ENCODE results near the gene CTNNA3. TPM values are rescaled to one million over a fixed set of nuclear protein-coding genes. Genes with fewer than 3 reads are reported as not detected.

The CTNNA3 gene
- total RNA-seq, 2 donors from 2014 or later, result 3.2 to 7.2 TPM

- no peaks in the 10 kb centered on the region for H3K9me3 Mint-ChIP-seq
- DNase-seq, result no peak
- no peaks in the 10 kb centered on the region for H3K27me3 Mint-ChIP-seq (ENCODE audit: insufficient read depth)
- peaks cover 27% of the 10 kb centered on the region for H3K4me1 Mint-ChIP-seq
- Histone ChIP-seq H3K27me3 (ENCODE audit: control insufficient read depth, insufficient read depth, low read length, poor library complexity, severe bottlenecking) (no peaks in the 10 kb centered on the region), H3K9me3 (ENCODE audit: control insufficient read depth, low read length) (peaks cover 14% of the 10 kb centered on the region), H3K36me3 (ENCODE audit: control insufficient read depth, insufficient read depth, low read length) (no peaks in the 10 kb centered on the region), H3K4me1 (ENCODE audit: control insufficient read depth, insufficient read depth, low read length) (peaks cover 8% of the 10 kb centered on the region), H3K9ac (ENCODE audit: extremely low read depth, low read length, poor library complexity, severe bottlenecking) (no peak overlapping the region), H3K4me3 (ENCODE audit: low read length) (no peak overlapping the region), H3K27ac (ENCODE audit: low read depth, low read length) (no peak overlapping the region)
- TF ChIP-seq CTCF (conservative IDR thresholded peaks at IDR 0.05), result no peak
- no peak overlapping the region for H3K27ac Mint-ChIP-seq
- no peak overlapping the region for H3K4me3 Mint-ChIP-seq
- no CpG with 5 or more reads among the region's 1 CpG for WGBS, 2 experiments (ENCODE audit: insufficient coverage in 1 of 2, insufficient read length in 1 of 2)
- no peaks in the 10 kb centered on the region for H3K36me3 Mint-ChIP-seq (ENCODE audit: low read depth)
Measured at GRCh38 chr10:66537186-66537585, 1158.8 kb downstream of the CTNNA3 start.

GRCh38 chr10:66535439-66535838 lies 1160.6 kb downstream of the CTNNA3 start:
- Mint-ChIP-seq H3K27ac (no peak overlapping the region), H3K4me1 (peaks cover 25% of the 10 kb centered on the region), H3K4me3 (no peak overlapping the region), H3K27me3 (ENCODE audit: insufficient read depth) (no peaks in the 10 kb centered on the region), H3K36me3 (ENCODE audit: low read depth) (no peaks in the 10 kb centered on the region), H3K9me3 (no peaks in the 10 kb centered on the region)
- Histone ChIP-seq H3K9ac (ENCODE audit: extremely low read depth, low read length, poor library complexity, severe bottlenecking) (no peak overlapping the region), H3K36me3 (ENCODE audit: control insufficient read depth, insufficient read depth, low read length) (no peaks in the 10 kb centered on the region), H3K4me3 (ENCODE audit: low read length) (no peak overlapping the region), H3K27ac (ENCODE audit: low read depth, low read length) (no peak overlapping the region), H3K4me1 (ENCODE audit: control insufficient read depth, insufficient read depth, low read length) (peaks cover 8% of the 10 kb centered on the region), H3K9me3 (ENCODE audit: control insufficient read depth, low read length) (no peaks in the 10 kb centered on the region), H3K27me3 (ENCODE audit: control insufficient read depth, insufficient read depth, low read length, poor library complexity, severe bottlenecking) (no peaks in the 10 kb centered on the region)
- no peak for TF ChIP-seq CTCF (conservative IDR thresholded peaks at IDR 0.05)
- 91 to 100% methylated on average over 1 of the region's 1 CpG for WGBS, 2 experiments (ENCODE audit: insufficient coverage in 1 of 2, insufficient read length in 1 of 2)
- no peak for DNase-seq

- H3K36me3 Mint-ChIP-seq (ENCODE audit: low read depth), result no peaks in the 10 kb centered on the region
- H3K27ac Mint-ChIP-seq, result no peak overlapping the region
- Histone ChIP-seq H3K36me3 (ENCODE audit: control insufficient read depth, insufficient read depth, low read length) (no peaks in the 10 kb centered on the region), H3K27me3 (ENCODE audit: control insufficient read depth, insufficient read depth, low read length, poor library complexity, severe bottlenecking) (no peaks in the 10 kb centered on the region), H3K4me1 (ENCODE audit: control insufficient read depth, insufficient read depth, low read length) (peaks cover 5% of the 10 kb centered on the region), H3K4me3 (ENCODE audit: low read length) (no peak overlapping the region), H3K9ac (ENCODE audit: extremely low read depth, low read length, poor library complexity, severe bottlenecking) (no peak overlapping the region), H3K9me3 (ENCODE audit: control insufficient read depth, low read length) (no peaks in the 10 kb centered on the region), H3K27ac (ENCODE audit: low read depth, low read length) (no peak overlapping the region)
- 100% methylated on average over 1 of the region's 1 CpG for WGBS, 2 experiments (ENCODE audit: insufficient coverage in 1 of 2, insufficient read length in 1 of 2)
- H3K4me1 Mint-ChIP-seq, result peaks cover 20% of the 10 kb centered on the region
- no peak for DNase-seq
- TF ChIP-seq CTCF (conservative IDR thresholded peaks at IDR 0.05), result no peak
- H3K4me3 Mint-ChIP-seq, result no peak overlapping the region
- no peaks in the 10 kb centered on the region for H3K9me3 Mint-ChIP-seq
- H3K27me3 Mint-ChIP-seq (ENCODE audit: insufficient read depth), result no peaks in the 10 kb centered on the region
Measured at GRCh38 chr10:66534866-66535265, 1161.1 kb downstream of the CTNNA3 start.
